HepG2 (cell line): Measurements from ENCODE around the gene GPR15LG. TPM values are rescaled to one million over a fixed set of nuclear protein-coding genes. Genes with fewer than 3 reads are reported as not detected.

Source experiments
- ATAC-seq: fragments of 200-7000 bp; cut with Tn5 transposase; 3 replicates; pipeline ENCODE4 v1.9.1; 2020; ENCODE audit warnings: mild to moderate bottlenecking, moderate library complexity
- BruUV-seq: library from RNA; stranded (reverse); fragments of 400-500 nt; replicated peaks from 2 replicates; lab custom pipeline; 2021; lab: Mats Ljungman, UMichigan
- CTCF ChIA-PET: fragments of 300-600 bp; formaldehyde crosslinking; extraction: SDS; loops from one replicate; lab custom pipeline; 2021; ENCODE audit warnings: low total read pairs, inconsistent platforms, low intra/inter-chr PET ratio; lab: Yijun Ruan, JAX
- POLR2A ChIA-PET: fragments of 350-600 bp; sonication (Branson Sonifier 250); formaldehyde crosslinking; loops from one replicate; lab custom pipeline; 2020; ENCODE audit warnings: antibody characterized with exemption, inconsistent platforms; lab: Yijun Ruan, JAX
- DNase-seq: peaks from one replicate; pipeline ENCODE4 v3.0.0-alpha.2; 2015; ENCODE audit warnings: low spot score
- FAIRE-seq: peaks from 3 replicates; lab custom pipeline; 2011; peaks lifted over from hg19 to GRCh38; lab: Jason Lieb, UNC
- H2AFZ ChIP-seq: one replicate; pipeline ENCODE4 v1.6.1; 2011; ENCODE audit warnings: low read length, inconsistent platforms
- H3K27ac ChIP-seq: fragments of 300-600 bp; 3 replicates; pipeline ENCODE4 v1.8.0; 2011; ENCODE audit warnings: mixed run types, mild to moderate bottlenecking, mixed read lengths, low read length, inconsistent platforms; ENCODE audit not compliant: insufficient read depth; ENCODE audit errors: extremely low read length
- H3K27me3 ChIP-seq, 2 experiments: fragments of 200-600 bp in 1 of 2; 2 replicates in 1 of 2; 3 replicates in 1 of 2; pipeline versions ENCODE4 v1.6.0 to v1.8.0; 2011; ENCODE audit warnings: low read length in 2 of 2, mild to moderate bottlenecking in 2 of 2, moderate library complexity in 2 of 2, inconsistent platforms in 1 of 2; ENCODE audit not compliant: insufficient read depth in 2 of 2, control insufficient read depth in 1 of 2
- H3K36me3 ChIP-seq, 2 experiments: fragments of 200-600 bp in 1 of 2; replicated peaks in 1 of 2; 2 replicates in 1 of 2; 3 replicates in 1 of 2; pipeline versions ENCODE4 v1.5.1 to v1.8.0; 2011; ENCODE audit warnings: low read length in 2 of 2, inconsistent platforms in 1 of 2; ENCODE audit not compliant: insufficient read depth in 2 of 2, control insufficient read depth in 1 of 2
- H3K4me1 ChIP-seq: 2 replicates; pipeline ENCODE4 v1.5.1; 2012; ENCODE audit warnings: low read length, inconsistent platforms; ENCODE audit not compliant: insufficient read depth
- H3K4me2 ChIP-seq: 2 replicates; pipeline ENCODE4 v1.6.0; 2011; ENCODE audit warnings: low read depth, low read length, inconsistent platforms
- H3K4me3 ChIP-seq, 3 experiments: fragments of 200-600 bp in 1 of 3; sonication (generic), shearing (Covaris generic) in 1 of 3; replicated peaks in 1 of 3; 2 replicates each; pipeline ENCODE4 v1.5.1; 2011 to 2016; ENCODE audit warnings: low read length in 3 of 3, inconsistent platforms in 2 of 3, low read depth in 2 of 3, mild to moderate bottlenecking in 2 of 3, control low read depth in 1 of 3, mixed read lengths in 1 of 3; ENCODE audit not compliant: insufficient read depth in 1 of 3
- H3K79me2 ChIP-seq: one replicate; pipeline ENCODE4 v1.6.1; 2011; ENCODE audit warnings: low read length, inconsistent platforms; ENCODE audit not compliant: insufficient read depth
- H3K9ac ChIP-seq: 2 replicates; pipeline ENCODE4 v1.6.0; 2011; ENCODE audit warnings: mild to moderate bottlenecking, low read depth, low read length, inconsistent platforms; ENCODE audit not compliant: insufficient read depth
- H3K9me3 ChIP-seq: 2 replicates; pipeline ENCODE4 v1.5.1; 2012; ENCODE audit warnings: mild to moderate bottlenecking, low read length
- H4K20me1 ChIP-seq: 2 replicates; pipeline ENCODE4 v1.6.0; 2011; ENCODE audit warnings: inconsistent platforms, mild to moderate bottlenecking, low read length, moderate library complexity; ENCODE audit not compliant: insufficient read depth
- CEBPB ChIP-seq: IDR thresholded peaks from 2 replicates; pipeline ENCODE4 v1.6.1; 2011; ENCODE audit warnings: low read depth, low read length, improper control_type of control experiment, borderline replicate concordance
- CEBPG ChIP-seq: IDR thresholded peaks from 2 replicates; pipeline ENCODE4 v1.6.1; 2016
- CTCF ChIP-seq: sonication (generic); formaldehyde crosslinking; IDR thresholded peaks from 2 replicates; pipeline ENCODE4 v1.5.0; 2020; ENCODE audit warnings: mild to moderate bottlenecking, missing genetic modification reagents, moderate library complexity
- HNF4A ChIP-seq: sonication (generic); formaldehyde crosslinking; IDR thresholded peaks from 2 replicates; pipeline ENCODE4 v1.4.0; 2020; ENCODE audit warnings: missing genetic modification reagents
- JUNB ChIP-seq: sonication (generic); formaldehyde crosslinking; IDR thresholded peaks from 2 replicates; pipeline ENCODE4 v1.8.0; 2022; ENCODE audit warnings: missing genetic modification reagents, mild to moderate bottlenecking, borderline replicate concordance
- NR2F1 ChIP-seq, 2 experiments: fragments of 450-650 bp in 1 of 2; formaldehyde crosslinking in 1 of 2; IDR thresholded peaks; 2 replicates each; pipeline versions ENCODE4 v1.5.0 to v1.6.1; 2016 to 2020; ENCODE audit warnings: mild to moderate bottlenecking in 1 of 2, missing compliant biosample characterization in 1 of 2, missing genetic modification reagents in 1 of 2, moderate library complexity in 1 of 2
- NR2F6 ChIP-seq, 2 experiments: IDR thresholded peaks; 2 replicates each; pipeline ENCODE4 v1.6.1; 2016; ENCODE audit warnings: antibody characterized with exemption in 1 of 2, mild to moderate bottlenecking in 1 of 2
- PRDM10 ChIP-seq: sonication (generic); formaldehyde crosslinking; IDR thresholded peaks from 2 replicates; pipeline ENCODE4 v1.4.0; 2020; ENCODE audit warnings: low read depth, missing genetic modification reagents
- SMC3 ChIP-seq: IDR thresholded peaks from 2 replicates; pipeline ENCODE4 v1.6.1; 2011; ENCODE audit warnings: low read length, improper control_type of control experiment
- ZKSCAN5 ChIP-seq: sonication (generic); formaldehyde crosslinking; IDR thresholded peaks from 2 replicates; pipeline ENCODE4 v1.5.1; 2020; ENCODE audit warnings: mild to moderate bottlenecking, missing genetic modification reagents
- ZNF556 ChIP-seq: sonication (generic); formaldehyde crosslinking; IDR thresholded peaks from 2 replicates; pipeline ENCODE4 v1.4.0; 2020; ENCODE audit warnings: mild to moderate bottlenecking, missing genetic modification reagents, borderline replicate concordance
- WGBS: methylation state at CpG from one replicate; pipeline ENCODE4 v1.1.6; 2017; ENCODE audit warnings: low lambda C conversion rate; 5-methylcytosine and 5-hydroxymethylcytosine counted together
- in situ Hi-C: cut with HindIII; loops from 2 replicates; pipeline ENCODE4 v1.10.0; 2017; ENCODE audit warnings: low pct_unique_long_range_greater_than_20kb; ENCODE audit not compliant: extremely low pct_ligation_motif_present
- intact Hi-C: fragments of 100-400 bp; cut with micrococcal nuclease; formaldehyde crosslinking; loops from one replicate; pipeline ENCODE4 v1.10.0; 2022; ENCODE audit not compliant: unreplicated experiment
- polyA plus RNA-seq, 8 experiments: library from polyadenylated mRNA; depleted of rRNA in 3 of 8; stranded (reverse) in 7 of 8; unstranded in 1 of 8; fragments of >200 nt; fragmentation: Illumina TruSeq in 4 of 8; extraction: Trizol in 4 of 8; gene quantifications; 2 replicates each; pipeline versions ENCODE4 v1.2.1 to v1.2.3, GENCODE V29; 2011 to 2016; ENCODE audit warnings: low read depth in 4 of 8, missing spikeins in 1 of 8, mixed read lengths in 1 of 8; ENCODE audit not compliant: insufficient read depth in 1 of 8
- total RNA-seq, 5 experiments: library from RNA; depleted of rRNA; stranded (reverse); fragments of >200 nt; fragmentation: Illumina TruSeq; extraction: Trizol; gene quantifications; 2 replicates each; pipeline ENCODE4 v1.2.3, GENCODE V29; 2016; ENCODE audit warnings: low read depth in 1 of 5

The GPR15LG gene
- total and polyA plus RNA-seq, 2 of the 13 experiments (the other 11 are each of a cell fraction or from before 2014, with no cell fraction given), result not detected

DNA sequence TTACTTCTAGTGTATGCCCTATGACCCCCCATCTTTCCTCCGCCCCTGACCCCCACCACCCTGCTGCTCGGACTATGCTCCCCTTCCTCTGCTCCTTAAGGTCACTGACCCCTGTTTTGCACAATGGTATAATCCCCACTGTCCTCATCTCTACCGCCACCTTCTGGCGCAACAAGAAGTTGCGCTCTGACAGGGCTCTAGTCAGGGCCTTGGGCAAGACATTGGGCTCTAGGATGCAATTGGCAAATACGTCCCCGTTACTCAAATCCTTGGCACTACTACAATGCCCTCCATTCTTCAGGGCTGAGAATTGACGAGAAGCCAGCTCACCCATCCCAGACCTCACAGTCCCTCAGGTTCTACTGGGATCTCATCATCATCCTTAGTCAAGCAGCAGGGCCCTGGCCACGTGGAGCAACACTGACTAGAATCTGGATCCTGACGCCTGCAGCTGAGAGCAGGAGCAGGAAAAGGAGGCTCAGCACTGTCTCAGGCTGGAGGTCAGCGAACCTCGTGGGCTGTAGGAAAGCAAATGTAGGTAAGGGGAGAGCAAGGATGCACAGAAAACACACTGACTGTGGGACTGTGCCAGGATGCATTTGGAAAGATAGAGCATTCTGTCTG lies 41.1 kb downstream of the GPR15LG start:
- H3K4me3 ChIP-seq, result no peak overlapping the region
- no peaks in the 10 kb centered on the region for H3K4me1 ChIP-seq
- H3K36me3 ChIP-seq, result no peaks in the 10 kb centered on the region
- ChIA-PET POLR2A (interaction anchor here (1.4 kb wide), 1 partner anchor 75 kb away, joined by 3 read pairs; no protein-coding TSS in a partner anchor), CTCF (no interaction called here)
- H3K27me3 ChIP-seq, result no peaks in the 10 kb centered on the region; a peak in 1 of 5 replicates
- peaks cover 6% of the 10 kb centered on the region; the same call in 1 of the 2 replicates for H3K9me3 ChIP-seq
- no peaks in the 10 kb centered on the region for H4K20me1 ChIP-seq
- DNase-seq, result peak; percentile 24
- no TSS peak for BruUV-seq
- in situ Hi-C loops, result no loop called here
- intact Hi-C loops, result no loop called here
- H3K79me2 ChIP-seq, result no peaks in the 10 kb centered on the region
- peak; percentile 50; the same call in 1 of the 2 replicates for TF ChIP-seq NR2F6 (IDR thresholded peaks at IDR 0.05)
- TF ChIP-seq NR2F6 (CRISPR knock-in tag; IDR thresholded peaks at IDR 0.05), result peak; percentile 59
- no peak for TF ChIP-seq ZNF556 (CRISPR knock-in tag)
- TF ChIP-seq PRDM10 (CRISPR knock-in tag), result peak; percentile 57; the same call in 1 of the 2 replicates
- TF ChIP-seq ZKSCAN5 (CRISPR knock-in tag), result no peak
- peak; percentile 42 for TF ChIP-seq CTCF (CRISPR knock-in tag)
- no peak for TF ChIP-seq JUNB (CRISPR knock-in tag)
- TF ChIP-seq CEBPG, result 0 out of 2 replicates have a peak, but pooled peaks have one; percentile 15
- 0 out of 2 replicates have a peak, but pooled peaks have one; percentile 0 for TF ChIP-seq CEBPB
- TF ChIP-seq NR2F1 (CRISPR knock-in tag; IDR thresholded peaks at IDR 0.05), result 0 out of 4 replicates have a peak, but pooled peaks of 1 of the 2 experiments have one; percentile 44
- peak; percentile 33; the same call in 1 of the 2 replicates for TF ChIP-seq HNF4A (CRISPR knock-in tag)
- 0 out of 2 replicates have a peak, but pooled peaks have one; percentile 9 for TF ChIP-seq SMC3
- H3K27ac ChIP-seq, result no peak overlapping the region
- no peak overlapping the region for H2AFZ ChIP-seq
- FAIRE-seq, result no peak
- H3K4me2 ChIP-seq, result no peak overlapping the region
- H3K9ac ChIP-seq, result no peak overlapping the region
- 14% methylated on average over 12 of the region's 12 CpGs for WGBS
- peak; percentile 72 for ATAC-seq
